Activated CD8-positive, alpha-beta T cell treated with anti-CD3 and anti-CD28 coated beads, Interleukin-2, amount 10 ng/mL, durations not matched to agents 7 days and 5 days (primary cell): Measurements from ENCODE around the gene BCAS3. TPM values are rescaled to one million over a fixed set of nuclear protein-coding genes. Genes with fewer than 3 reads are reported as not detected.

Experiments
- ATAC-seq: fragments of 150-1000 bp; cut with Tn5 transposase; one replicate; pipeline ENCODE4 v1.10.0; 2021; ENCODE audit warnings: moderate library complexity
- CTCF ChIA-PET: fragments of 350-600 bp; sonication (Branson Sonifier 250); formaldehyde crosslinking; loops from one replicate; lab custom pipeline; 2021; ENCODE audit warnings: antibody characterized with exemption; lab: Charles Lee
- POLR2A ChIA-PET: fragments of 350-600 bp; sonication (Branson Sonifier 250); formaldehyde crosslinking; loops from one replicate; lab custom pipeline; 2021; ENCODE audit warnings: antibody characterized with exemption; lab: Charles Lee
- DNase-seq: peaks from one replicate; pipeline ENCODE4 v3.0.0-alpha.2; 2020
- H3K27ac Mint-ChIP-seq: one replicate; pipeline ENCODE4 v1.8.0; 2021; ENCODE audit warnings: mild to moderate bottlenecking, mixed read lengths
- H3K27me3 Mint-ChIP-seq: one replicate; pipeline ENCODE4 v1.8.0; 2021; ENCODE audit warnings: low read depth, mixed read lengths
- H3K36me3 Mint-ChIP-seq: one replicate; pipeline ENCODE4 v1.8.0; 2021; ENCODE audit warnings: low read depth, mixed read lengths
- H3K4me1 Mint-ChIP-seq: one replicate; pipeline ENCODE4 v1.8.0; 2021; ENCODE audit warnings: low read depth, mixed read lengths
- H3K4me3 Mint-ChIP-seq: one replicate; pipeline ENCODE4 v1.8.0; 2021; ENCODE audit warnings: mild to moderate bottlenecking, mixed read lengths
- H3K9me3 Mint-ChIP-seq: one replicate; pipeline ENCODE4 v1.8.0; 2022; ENCODE audit warnings: mixed read lengths; ENCODE audit not compliant: insufficient read depth
- total RNA-seq, 2 experiments: library from RNA; stranded (reverse); gene quantifications; one replicate each; pipeline ENCODE4 v1.2.3, GENCODE V29; 2021

Gene BCAS3
- total RNA-seq, 2 experiments from 2014 or later: 13.0 to 16.3 TPM

GRCh38 chr17:61396586-61397085 is 719.0 kb downstream of the BCAS3 start:
- peaks cover 49% of the 10 kb centered on the region for H3K27me3 Mint-ChIP-seq
- peaks cover 8% of the 10 kb centered on the region for H3K4me1 Mint-ChIP-seq
- no peak overlapping the region for H3K27ac Mint-ChIP-seq
- no peaks in the 10 kb centered on the region for H3K9me3 Mint-ChIP-seq
- no peak for ATAC-seq
- POLR2A ChIA-PET: no interaction called here
- no peak overlapping the region for H3K4me3 Mint-ChIP-seq
- no peak for DNase-seq
- CTCF ChIA-PET: no interaction called here
- peaks cover 2% of the 10 kb centered on the region for H3K36me3 Mint-ChIP-seq

DNA sequence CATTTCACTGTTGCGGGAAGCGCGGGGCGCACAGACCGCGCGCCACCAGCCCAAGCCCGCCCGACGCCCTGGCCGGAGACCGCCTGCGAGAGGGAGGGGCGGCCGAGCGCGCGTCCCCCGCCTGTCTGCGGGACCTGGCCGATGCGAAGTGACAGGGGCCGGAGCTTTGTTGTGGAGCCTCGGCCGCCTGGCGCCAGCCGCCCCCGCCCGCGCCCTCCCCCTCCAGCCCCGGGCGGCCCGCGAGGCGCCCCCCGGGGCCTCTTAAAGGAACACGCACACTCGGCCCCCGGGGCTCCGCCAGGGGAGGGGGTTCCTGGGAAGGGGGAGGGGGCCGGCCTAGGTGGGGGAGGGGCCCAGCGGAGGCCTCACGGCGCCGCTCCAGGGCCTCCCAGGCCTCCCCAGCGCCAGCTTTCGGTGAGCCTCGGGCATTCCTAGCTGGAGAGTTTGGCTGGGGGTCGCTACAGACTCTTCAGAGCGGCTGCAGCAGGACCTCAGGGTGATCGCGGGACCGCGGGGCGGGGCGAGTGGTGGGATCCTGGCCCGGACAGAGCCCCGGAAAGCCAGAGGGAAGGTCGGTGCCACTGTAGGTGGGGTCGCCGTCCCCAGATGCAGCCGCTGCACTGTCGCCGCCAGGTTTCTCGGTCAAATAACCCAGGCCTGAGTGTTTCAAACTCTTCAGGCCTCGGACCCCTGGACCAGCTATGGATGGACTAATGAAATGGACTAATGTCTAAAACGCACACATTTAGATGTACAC is 719.6 kb downstream of the BCAS3 start:
- ChIA-PET POLR2A (no interaction called here), CTCF (no interaction called here)
- no peak overlapping the region for H3K27ac Mint-ChIP-seq
- no peaks in the 10 kb centered on the region for H3K9me3 Mint-ChIP-seq
- no peak overlapping the region for H3K4me3 Mint-ChIP-seq
- H3K4me1 Mint-ChIP-seq: peaks cover 8% of the 10 kb centered on the region
- no peak for DNase-seq
- no peak for ATAC-seq
- H3K36me3 Mint-ChIP-seq: peaks cover 2% of the 10 kb centered on the region
- peaks cover 53% of the 10 kb centered on the region for H3K27me3 Mint-ChIP-seq

GRCh38 chr17:61398721-61399130 is 721.1 kb downstream of the BCAS3 start:
- DNase-seq (no peak), ATAC-seq (no peak)
- peak overlapping the region; percentile 58 for H3K4me3 Mint-ChIP-seq
- peak overlapping the region; percentile 67 for H3K27ac Mint-ChIP-seq
- H3K27me3 Mint-ChIP-seq: peaks cover 64% of the 10 kb centered on the region
- peaks cover 5% of the 10 kb centered on the region for H3K36me3 Mint-ChIP-seq
- H3K4me1 Mint-ChIP-seq: peaks cover 22% of the 10 kb centered on the region
- ChIA-PET CTCF (interaction anchor here (1.1 kb wide), 1 partner anchor 10 kb away, joined by 3 read pairs; no protein-coding TSS in a partner anchor), POLR2A (no interaction called here)
- H3K9me3 Mint-ChIP-seq: no peaks in the 10 kb centered on the region

DNA sequence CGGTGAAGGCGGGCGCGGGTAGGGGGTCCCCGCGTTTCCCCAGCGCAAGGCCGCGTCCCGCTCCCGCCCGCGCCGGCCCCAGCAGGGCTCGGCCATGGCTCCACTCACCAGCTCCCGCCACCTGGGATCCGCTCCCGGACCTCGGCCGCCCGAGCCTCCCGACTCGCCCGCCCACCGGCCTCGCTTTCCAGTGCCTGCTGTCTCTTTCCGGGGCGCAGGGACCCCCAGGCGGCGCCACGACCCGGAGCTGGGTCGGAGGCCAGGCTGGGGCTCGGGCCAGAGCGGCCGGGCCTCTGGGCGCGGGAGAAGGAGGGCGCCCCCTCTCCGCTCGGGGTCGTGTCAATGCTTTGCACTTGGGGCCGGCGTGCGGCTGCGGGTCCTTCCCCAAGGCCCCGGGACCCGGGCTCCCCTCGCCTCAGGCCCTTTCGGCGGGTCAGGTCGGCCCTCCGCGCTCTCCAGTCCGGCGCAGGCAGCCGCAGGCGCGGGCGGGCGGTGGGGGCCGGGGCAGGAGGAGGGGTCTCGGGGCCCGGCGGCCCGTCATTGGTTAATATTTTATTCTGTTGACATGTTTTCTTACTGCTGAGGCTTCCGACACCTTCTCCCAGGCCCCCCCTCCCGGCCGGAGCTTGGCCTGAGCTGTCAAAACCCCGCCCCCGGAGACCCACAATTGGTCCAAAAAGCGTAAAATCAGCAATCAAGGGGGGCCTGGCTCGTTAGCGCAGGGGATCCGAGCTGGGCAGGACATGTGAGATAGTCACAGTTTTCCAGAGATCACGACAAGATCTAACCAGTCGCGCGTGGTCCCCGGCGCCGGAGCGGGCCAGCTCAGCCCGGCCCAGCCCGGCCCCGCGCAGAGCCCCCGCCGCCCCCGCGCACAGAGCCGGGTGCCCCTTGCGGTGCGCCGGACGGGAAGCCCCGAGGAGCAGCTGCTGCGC is 721.7 kb downstream of the BCAS3 start, which contains the start of gene TBX2:
Gene TBX2 (plus strand): TSS at position 713 of the 935 bp plus-strand sequence. CDS start 334 bp downstream, outside the sequence.
- Mint-ChIP-seq H3K4me3 (peak within 1 kb of the TSS; percentile 58), H3K36me3 (peaks cover 5% of the 10 kb centered on the region), H3K4me1 (peaks cover 28% of the 10 kb centered on the region), H3K27ac (peak within 1 kb of the TSS; percentile 67), H3K9me3 (no peaks in the 10 kb centered on the region), H3K27me3 (peaks cover 70% of the 10 kb centered on the region)
- POLR2A ChIA-PET: no interaction called here
- CTCF ChIA-PET: interaction anchor here (1.1 kb wide), 1 partner anchor 9 kb away, joined by 3 read pairs; no protein-coding TSS in a partner anchor
- DNase-seq (no peak), ATAC-seq (no peak)

DNA sequence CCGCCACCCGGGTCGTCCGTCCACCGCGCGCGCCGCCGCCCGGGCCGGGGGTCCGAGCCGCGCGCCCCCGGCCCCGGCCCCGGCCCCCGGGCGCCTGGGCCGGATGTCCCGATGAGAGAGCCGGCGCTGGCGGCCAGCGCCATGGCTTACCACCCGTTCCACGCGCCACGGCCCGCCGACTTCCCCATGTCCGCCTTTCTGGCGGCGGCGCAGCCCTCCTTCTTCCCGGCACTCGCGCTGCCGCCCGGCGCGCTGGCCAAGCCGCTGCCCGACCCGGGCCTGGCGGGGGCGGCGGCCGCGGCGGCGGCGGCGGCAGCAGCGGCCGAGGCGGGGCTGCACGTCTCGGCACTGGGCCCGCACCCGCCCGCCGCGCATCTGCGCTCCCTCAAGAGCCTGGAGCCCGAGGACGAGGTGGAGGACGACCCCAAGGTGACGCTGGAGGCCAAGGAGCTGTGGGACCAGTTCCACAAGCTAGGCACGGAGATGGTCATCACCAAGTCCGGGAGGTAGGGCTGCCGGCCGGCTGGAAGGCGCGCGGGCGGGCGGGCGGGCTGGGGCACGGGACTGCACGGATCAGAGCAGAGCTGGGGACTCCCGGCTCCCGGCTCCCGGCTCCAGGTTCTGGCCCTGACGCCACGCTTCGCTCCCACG is 722.5 kb downstream of the BCAS3 start:
- ATAC-seq: no peak
- no peaks in the 10 kb centered on the region for H3K9me3 Mint-ChIP-seq
- H3K36me3 Mint-ChIP-seq: peaks cover 5% of the 10 kb centered on the region
- CTCF ChIA-PET: no interaction called here
- H3K27me3 Mint-ChIP-seq: peaks cover 66% of the 10 kb centered on the region
- POLR2A ChIA-PET: no interaction called here
- no peak for DNase-seq
- H3K4me1 Mint-ChIP-seq: peaks cover 28% of the 10 kb centered on the region
- H3K27ac Mint-ChIP-seq: no peak overlapping the region
- H3K4me3 Mint-ChIP-seq: peak overlapping the region; percentile 8

DNA sequence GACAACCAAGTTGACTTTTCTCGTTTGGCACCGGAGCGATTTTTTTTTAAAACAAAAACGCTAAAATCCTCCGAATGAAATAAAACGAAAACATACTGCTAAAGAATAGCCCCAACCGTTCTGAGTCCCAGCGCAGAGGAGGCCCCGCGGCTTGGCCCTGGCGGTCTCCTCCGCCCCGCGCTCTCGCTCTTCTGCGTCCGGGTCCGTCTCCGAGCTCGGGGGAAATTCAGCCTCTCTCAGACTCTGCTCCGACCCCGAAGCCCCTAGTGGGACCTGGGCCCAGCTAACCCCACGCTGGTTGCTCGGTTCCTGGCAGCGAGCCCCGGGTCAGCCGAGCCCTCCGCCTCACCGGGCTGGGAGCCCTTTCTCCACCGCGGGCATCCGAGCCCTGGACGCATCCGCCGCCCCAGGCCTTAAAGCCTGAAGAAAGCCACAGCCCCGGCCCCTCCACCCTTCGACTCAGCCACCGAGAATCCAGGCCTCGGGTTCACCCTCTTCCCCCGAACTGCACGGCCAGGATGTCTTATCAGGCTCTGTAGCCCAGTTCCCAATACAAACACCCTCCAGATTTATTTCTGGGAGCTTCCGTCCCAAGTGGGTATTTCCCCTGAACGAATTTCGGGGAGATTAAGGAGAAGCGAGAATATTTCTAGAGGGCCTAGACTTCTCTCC is 723.2 kb downstream of the BCAS3 start:
- Mint-ChIP-seq H3K27ac (no peak overlapping the region), H3K9me3 (no peaks in the 10 kb centered on the region), H3K36me3 (peaks cover 5% of the 10 kb centered on the region), H3K4me1 (peaks cover 28% of the 10 kb centered on the region), H3K4me3 (peak overlapping the region; percentile 8), H3K27me3 (peaks cover 60% of the 10 kb centered on the region)
- ATAC-seq: no peak
- POLR2A ChIA-PET: interaction anchor here (0.7 kb wide), 1 partner anchor 680 kb away, joined by 3 read pairs; no protein-coding TSS in a partner anchor
- CTCF ChIA-PET: no interaction called here
- no peak for DNase-seq

DNA sequence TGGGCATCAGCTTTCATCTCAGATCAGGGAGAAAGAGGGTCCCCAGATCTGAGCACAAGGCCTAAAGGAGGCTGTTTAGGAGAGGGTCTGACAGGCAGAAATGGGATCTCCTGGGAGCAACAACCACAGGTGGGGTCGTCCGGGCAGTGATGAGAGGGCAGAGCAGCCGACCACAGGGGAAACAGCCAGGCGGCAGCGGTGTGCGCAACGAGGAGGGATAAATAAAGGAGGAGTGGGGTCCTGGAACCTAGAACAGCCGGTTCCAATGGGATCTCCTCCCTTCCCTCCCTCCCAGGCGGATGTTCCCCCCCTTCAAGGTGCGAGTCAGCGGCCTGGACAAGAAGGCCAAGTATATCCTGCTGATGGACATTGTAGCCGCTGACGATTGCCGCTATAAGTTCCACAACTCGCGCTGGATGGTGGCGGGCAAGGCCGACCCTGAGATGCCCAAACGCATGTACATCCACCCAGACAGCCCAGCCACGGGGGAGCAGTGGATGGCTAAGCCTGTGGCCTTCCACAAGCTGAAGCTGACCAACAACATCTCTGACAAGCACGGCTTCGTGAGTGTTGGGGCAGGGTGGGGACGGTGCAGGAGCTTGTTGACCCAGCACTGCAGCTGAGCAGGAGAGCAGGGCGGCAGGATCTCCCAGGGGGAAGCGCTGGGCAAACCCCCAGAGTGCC is 723.9 kb downstream of the BCAS3 start:
- Mint-ChIP-seq H3K27ac (no peak overlapping the region), H3K27me3 (peaks cover 64% of the 10 kb centered on the region), H3K4me3 (no peak overlapping the region), H3K36me3 (peaks cover 5% of the 10 kb centered on the region), H3K4me1 (peaks cover 28% of the 10 kb centered on the region), H3K9me3 (no peaks in the 10 kb centered on the region)
- POLR2A ChIA-PET: interaction anchor here (0.7 kb wide), 1 partner anchor 681 kb away, joined by 3 read pairs; no protein-coding TSS in a partner anchor
- ATAC-seq (no peak), DNase-seq (no peak)
- CTCF ChIA-PET: no interaction called here

- DNase-seq (no peak), ATAC-seq (no peak)
- CTCF ChIA-PET: no interaction called here
- H3K27ac Mint-ChIP-seq: no peak overlapping the region
- peaks cover 5% of the 10 kb centered on the region for H3K36me3 Mint-ChIP-seq
- H3K4me1 Mint-ChIP-seq: peaks cover 28% of the 10 kb centered on the region
- no peaks in the 10 kb centered on the region for H3K9me3 Mint-ChIP-seq
- H3K4me3 Mint-ChIP-seq: no peak overlapping the region
- POLR2A ChIA-PET: no interaction called here
- peaks cover 69% of the 10 kb centered on the region for H3K27me3 Mint-ChIP-seq
Measured at GRCh38 chr17:61402073-61402541, 724.5 kb downstream of the BCAS3 start.

- ATAC-seq: peak; percentile 18
- ChIA-PET POLR2A (no interaction called here), CTCF (interaction anchor here (1.0 kb wide), 1 partner anchor 9 kb away, joined by 6 read pairs; no protein-coding TSS in a partner anchor)
- DNase-seq: no peak
- H3K4me3 Mint-ChIP-seq: peak overlapping the region; percentile 43
- H3K4me1 Mint-ChIP-seq: peaks cover 27% of the 10 kb centered on the region
- peaks cover 5% of the 10 kb centered on the region for H3K36me3 Mint-ChIP-seq
- H3K27ac Mint-ChIP-seq: no peak overlapping the region
- peaks cover 72% of the 10 kb centered on the region for H3K27me3 Mint-ChIP-seq
- no peaks in the 10 kb centered on the region for H3K9me3 Mint-ChIP-seq
Measured at GRCh38 chr17:61402978-61403800, 725.5 kb downstream of the BCAS3 start.
